GM23338 (cell line): Measurements from ENCODE around the gene CMPK2. TPM values are rescaled to one million over a fixed set of nuclear protein-coding genes. Genes with fewer than 3 reads are reported as not detected.

ENCODE experiments used
- ATAC-seq: fragments of 200-7000 bp; cut with Tn5 transposase; 3 replicates; pipeline ENCODE4 v1.9.1; 2020
- DNase-seq: peaks from one replicate; pipeline ENCODE4 v3.0.0-alpha.2; 2015; ENCODE audit warnings: low spot score
- H2AFZ ChIP-seq: fragments of 200-600 bp; sonication (generic); 2 replicates; pipeline ENCODE4 v1.8.0; 2016; ENCODE audit warnings: antibody characterized with exemption, mild to moderate bottlenecking, moderate library complexity
- H3F3A ChIP-seq: fragments of 200-600 bp; sonication (generic); replicated peaks from 2 replicates; pipeline ENCODE4 v1.8.0; 2017; ENCODE audit warnings: antibody characterized with exemption, mixed run types, low read depth
- H3K27ac ChIP-seq: fragments of 200-600 bp; sonication (generic); 2 replicates; pipeline ENCODE4 v1.6.1; 2016; ENCODE audit warnings: low read depth
- H3K27me3 ChIP-seq: fragments of 200-600 bp; sonication (generic); 2 replicates; pipeline ENCODE4 v1.8.0; 2016; ENCODE audit warnings: mild to moderate bottlenecking, mixed run types, moderate library complexity; ENCODE audit not compliant: insufficient read depth
- H3K36me3 ChIP-seq: fragments of 200-600 bp; sonication (generic); 2 replicates; pipeline ENCODE4 v1.8.0; 2016; ENCODE audit warnings: mild to moderate bottlenecking; ENCODE audit not compliant: insufficient read depth
- H3K4me1 ChIP-seq: fragments of 200-600 bp; sonication (generic); 2 replicates; pipeline ENCODE4 v1.8.0; 2016; ENCODE audit warnings: mild to moderate bottlenecking, moderate library complexity; ENCODE audit not compliant: insufficient read depth
- H3K4me2 ChIP-seq: fragments of 200-600 bp; sonication (generic); 2 replicates; pipeline ENCODE4 v1.7.1; 2017; ENCODE audit warnings: mixed run types
- H3K4me3 ChIP-seq: fragments of 200-600 bp; sonication (generic); 2 replicates; pipeline ENCODE4 v1.6.1; 2016; ENCODE audit warnings: mixed run types
- H3K79me2 ChIP-seq: fragments of 200-600 bp; sonication (generic); replicated peaks from 2 replicates; pipeline ENCODE4 v1.8.0; 2017; ENCODE audit warnings: mild to moderate bottlenecking; ENCODE audit not compliant: insufficient read depth
- H3K9me2 ChIP-seq: fragments of 200-600 bp; sonication (generic); 2 replicates; pipeline ENCODE4 v1.8.0; 2017; ENCODE audit not compliant: insufficient read depth
- H4K20me1 ChIP-seq: fragments of 200-600 bp; sonication (generic); replicated peaks from 2 replicates; pipeline ENCODE4 v1.8.0; 2017; ENCODE audit warnings: mild to moderate bottlenecking; ENCODE audit not compliant: insufficient read depth
- H3K27ac Mint-ChIP-seq: 2 replicates; pipeline ENCODE4 v1.8.0; 2020; ENCODE audit warnings: inconsistent platforms, mild to moderate bottlenecking, moderate library complexity, mixed read lengths
- H3K27me3 Mint-ChIP-seq: 3 replicates; pipeline ENCODE4 v1.8.0; 2022; ENCODE audit warnings: low read depth, mild to moderate bottlenecking, moderate library complexity, mixed read lengths, inconsistent platforms; ENCODE audit not compliant: insufficient read depth, poor library complexity
- H3K36me3 Mint-ChIP-seq: 3 replicates; pipeline ENCODE4 v1.8.0; 2021; ENCODE audit warnings: low read depth, mild to moderate bottlenecking, inconsistent platforms, moderate library complexity, mixed read lengths
- H3K4me1 Mint-ChIP-seq: 3 replicates; pipeline ENCODE4 v1.8.0; 2020; ENCODE audit warnings: mild to moderate bottlenecking, inconsistent platforms, mixed read lengths
- H3K4me3 Mint-ChIP-seq: 3 replicates; pipeline ENCODE4 v1.8.0; 2021; ENCODE audit warnings: moderate library complexity, mild to moderate bottlenecking, inconsistent platforms, mixed read lengths
- H3K9me3 Mint-ChIP-seq: 3 replicates; pipeline ENCODE4 v1.8.0; 2020; ENCODE audit warnings: moderate library complexity, mild to moderate bottlenecking, inconsistent platforms, mixed read lengths
- CREB1 ChIP-seq: fragments of 250-450 bp; sonication (Bioruptor Pico); IDR thresholded peaks from 2 replicates; pipeline ENCODE4 v1.5.0; 2020; ENCODE audit warnings: low read depth, mild to moderate bottlenecking, moderate library complexity
- CTCF ChIP-seq, 2 experiments: fragments of 200-600 bp in 1 of 2; sonication (generic) in 1 of 2; conservative IDR thresholded peaks; 2 replicates each; pipeline versions ENCODE4 v1.5.1 to v1.6.1; 2016 to 2017; ENCODE audit warnings: antibody characterized with exemption in 2 of 2, low read depth in 2 of 2, mild to moderate bottlenecking in 2 of 2, moderate library complexity in 1 of 2
- EZH2 ChIP-seq: fragments of 200-600 bp; sonication (generic); IDR thresholded peaks from one replicate; pipeline ENCODE4 v1.8.0; 2017; ENCODE audit warnings: antibody characterized with exemption, mild to moderate bottlenecking, low read depth; ENCODE audit not compliant: unreplicated experiment
- JUNB ChIP-seq: IDR thresholded peaks from one replicate; pipeline ENCODE4 v1.6.1; 2016; ENCODE audit warnings: antibody characterized with exemption; ENCODE audit not compliant: unreplicated experiment
- ZNF114 ChIP-seq: fragments of 250-450 bp; sonication (Bioruptor Pico); IDR thresholded peaks from 2 replicates; pipeline ENCODE4 v1.5.0; 2020; ENCODE audit warnings: mild to moderate bottlenecking, moderate library complexity
- ZNF331 ChIP-seq: fragments of 250-450 bp; sonication (Bioruptor Pico); IDR thresholded peaks from 2 replicates; pipeline ENCODE4 v1.5.0; 2020; ENCODE audit warnings: low read depth, mild to moderate bottlenecking, moderate library complexity
- ZNF462 ChIP-seq: fragments of 250-450 bp; sonication (Bioruptor Pico); IDR thresholded peaks from 2 replicates; pipeline ENCODE4 v1.5.0; 2020; ENCODE audit warnings: mild to moderate bottlenecking, moderate library complexity
- polyA plus RNA-seq: library from polyadenylated mRNA; unstranded; fragments of >200 nt; fragmentation: Nextera tagmentation; extraction: Ambion mirVana; gene quantifications from 2 replicates; pipeline ENCODE4 v1.2.1, GENCODE V29; 2016
- total RNA-seq: library from RNA; depleted of rRNA; stranded (reverse); fragments of >200 nt; shearing (Covaris generic); gene quantifications from 2 replicates; pipeline ENCODE4 v1.2.3, GENCODE V29; 2014
- TF ChIP-seq, protein P1 (sequence below): IDR thresholded peaks from one replicate; pipeline ENCODE4 v1.6.1; 2018; ENCODE audit warnings: antibody characterized with exemption; ENCODE audit not compliant: unreplicated experiment

Gene CMPK2
- total and polyA plus RNA-seq, 2 experiments from 2014 or later = 0.13 to 0.56 TPM

- H3K36me3 Mint-ChIP-seq = no peaks in the 10 kb centered on the region; the same call in 1 of the 3 replicates
- no peak overlapping the region for H3K27ac Mint-ChIP-seq
- Histone ChIP-seq H3K4me2 (peak overlapping the region; percentile 90), H4K20me1 (no peaks in the 10 kb centered on the region), H3F3A (no peaks in the 10 kb centered on the region; the same call in 1 of the 2 replicates), H3K27me3 (peaks cover 48% of the 10 kb centered on the region), H3K36me3 (no peaks in the 10 kb centered on the region), H3K4me1 (0 out of 2 replicates have a peak, but pooled peaks cover 2% of the 10 kb centered on the region), H3K9me2 (peaks cover 15% of the 10 kb centered on the region; the same call in 1 of the 2 replicates), H3K4me3 (peak overlapping the region; percentile 71), H3K79me2 (no peaks in the 10 kb centered on the region), H3K27ac (no peak overlapping the region), H2AFZ (peak overlapping the region; percentile 99)
- peaks cover 26% of the 10 kb centered on the region for H3K27me3 Mint-ChIP-seq
- TF ChIP-seq ZNF114 (CRISPR knock-in tag) (no peak), CTCF (conservative IDR thresholded peaks at IDR 0.05; ENCODE audit: low read depth in 2 of 2) (peak; percentile 46 to 74), JUNB (no peak), CREB1 (CRISPR knock-in tag) (no peak), ZNF331 (CRISPR knock-in tag) (no peak)
- H3K4me1 Mint-ChIP-seq = peaks cover 6% of the 10 kb centered on the region
- ATAC-seq (peak; percentile 55), DNase-seq (peak; percentile 50)
- peaks cover 5% of the 10 kb centered on the region; the same call in 2 of the 3 replicates for H3K9me3 Mint-ChIP-seq
- H3K4me3 Mint-ChIP-seq = peak overlapping the region; percentile 81
Observed at GRCh38 chr2:6866275-6866671, 566 bp upstream of the CMPK2 start.

- Histone ChIP-seq H3K36me3 (no peaks in the 10 kb centered on the region), H2AFZ (peak overlapping the region; percentile 76; the same call in 1 of the 2 replicates), H3K79me2 (no peaks in the 10 kb centered on the region), H3K9me2 (peaks cover 11% of the 10 kb centered on the region; the same call in 1 of the 2 replicates), H3K27me3 (peaks cover 48% of the 10 kb centered on the region), H3K4me1 (0 out of 2 replicates have a peak, but pooled peaks cover 2% of the 10 kb centered on the region), H3K4me3 (peak overlapping the region; percentile 71), H3F3A (no peaks in the 10 kb centered on the region; the same call in 1 of the 2 replicates), H3K27ac (no peak overlapping the region), H4K20me1 (no peaks in the 10 kb centered on the region), H3K4me2 (peak overlapping the region; percentile 90)
- Mint-ChIP-seq H3K27me3 (peaks cover 26% of the 10 kb centered on the region), H3K36me3 (peaks cover 9% of the 10 kb centered on the region), H3K4me3 (peak overlapping the region; percentile 56), H3K9me3 (peaks cover 19% of the 10 kb centered on the region), H3K4me1 (peaks cover 6% of the 10 kb centered on the region), H3K27ac (no peak overlapping the region)
- ATAC-seq = peak; percentile 10
- peak; percentile 21 for DNase-seq
- TF ChIP-seq ZNF462 (CRISPR knock-in tag) (no peak), CREB1 (CRISPR knock-in tag) (no peak), EZH2 (peak; percentile 17)
- TF ChIP-seq, protein P1, sequence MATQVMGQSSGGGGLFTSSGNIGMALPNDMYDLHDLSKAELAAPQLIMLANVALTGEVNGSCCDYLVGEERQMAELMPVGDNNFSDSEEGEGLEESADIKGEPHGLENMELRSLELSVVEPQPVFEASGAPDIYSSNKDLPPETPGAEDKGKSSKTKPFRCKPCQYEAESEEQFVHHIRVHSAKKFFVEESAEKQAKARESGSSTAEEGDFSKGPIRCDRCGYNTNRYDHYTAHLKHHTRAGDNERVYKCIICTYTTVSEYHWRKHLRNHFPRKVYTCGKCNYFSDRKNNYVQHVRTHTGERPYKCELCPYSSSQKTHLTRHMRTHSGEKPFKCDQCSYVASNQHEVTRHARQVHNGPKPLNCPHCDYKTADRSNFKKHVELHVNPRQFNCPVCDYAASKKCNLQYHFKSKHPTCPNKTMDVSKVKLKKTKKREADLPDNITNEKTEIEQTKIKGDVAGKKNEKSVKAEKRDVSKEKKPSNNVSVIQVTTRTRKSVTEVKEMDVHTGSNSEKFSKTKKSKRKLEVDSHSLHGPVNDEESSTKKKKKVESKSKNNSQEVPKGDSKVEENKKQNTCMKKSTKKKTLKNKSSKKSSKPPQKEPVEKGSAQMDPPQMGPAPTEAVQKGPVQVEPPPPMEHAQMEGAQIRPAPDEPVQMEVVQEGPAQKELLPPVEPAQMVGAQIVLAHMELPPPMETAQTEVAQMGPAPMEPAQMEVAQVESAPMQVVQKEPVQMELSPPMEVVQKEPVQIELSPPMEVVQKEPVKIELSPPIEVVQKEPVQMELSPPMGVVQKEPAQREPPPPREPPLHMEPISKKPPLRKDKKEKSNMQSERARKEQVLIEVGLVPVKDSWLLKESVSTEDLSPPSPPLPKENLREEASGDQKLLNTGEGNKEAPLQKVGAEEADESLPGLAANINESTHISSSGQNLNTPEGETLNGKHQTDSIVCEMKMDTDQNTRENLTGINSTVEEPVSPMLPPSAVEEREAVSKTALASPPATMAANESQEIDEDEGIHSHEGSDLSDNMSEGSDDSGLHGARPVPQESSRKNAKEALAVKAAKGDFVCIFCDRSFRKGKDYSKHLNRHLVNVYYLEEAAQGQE = no peak
Observed at GRCh38 chr2:6864923-6865345, 773 bp downstream of the CMPK2 start.
